ENCODE measurements around the gene SYNJ2.

Gene SYNJ2

GRCh38 chr6:158033751-158034702 is 52.4 kb downstream of the SYNJ2 start:
- Histone ChIP-seq H3K9me3 (no peaks in the 10 kb centered on the region), H3K4me3 (ENCODE audit: low read depth, low read length) (no peak overlapping the region), H3K4me1 (peaks cover 26% of the 10 kb centered on the region), H3K36me3 (no peaks in the 10 kb centered on the region), H3K27me3 (no peaks in the 10 kb centered on the region)
- TF ChIP-seq CTCF (IDR thresholded peaks at IDR 0.05; ENCODE audit: low read depth, low read length): no peak
- no peak for DNase-seq

- Histone ChIP-seq H3K4me1 (peaks cover 33% of the 10 kb centered on the region), H3K9me3 (no peaks in the 10 kb centered on the region), H3K4me3 (ENCODE audit: low read depth, low read length) (no peak overlapping the region), H3K36me3 (no peaks in the 10 kb centered on the region), H3K27me3 (no peaks in the 10 kb centered on the region)
- TF ChIP-seq CTCF (IDR thresholded peaks at IDR 0.05; ENCODE audit: low read depth, low read length): no peak
- DNase-seq: no peak
Observed at GRCh38 chr6:158036261-158036660, 54.6 kb downstream of the SYNJ2 start.

DNA sequence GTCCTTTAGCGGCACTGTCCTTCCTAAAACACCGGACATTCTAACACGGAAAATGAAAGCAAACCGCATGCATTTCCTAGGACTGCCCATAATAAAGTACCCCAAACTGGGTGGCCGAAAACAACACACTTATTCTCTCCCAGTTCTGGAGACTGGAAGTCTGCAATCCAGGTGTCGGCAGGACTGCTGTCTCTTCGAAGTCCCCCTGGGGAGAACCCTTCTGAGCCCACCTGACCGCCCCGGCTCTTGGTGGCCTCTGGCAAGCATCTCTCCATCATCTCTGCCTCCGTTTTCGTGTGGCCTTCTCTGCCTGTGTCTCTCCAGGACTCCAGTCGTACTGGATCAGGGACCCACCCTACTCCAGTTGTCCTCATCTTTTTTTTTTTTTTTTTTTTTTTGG is 55.4 kb downstream of the SYNJ2 start:
- no peak for TF ChIP-seq CTCF (IDR thresholded peaks at IDR 0.05; ENCODE audit: low read depth, low read length)
- no peak for DNase-seq
- H3K4me3 ChIP-seq (ENCODE audit: low read depth, low read length): no peak overlapping the region
- peaks cover 34% of the 10 kb centered on the region for H3K4me1 ChIP-seq
- H3K9me3 ChIP-seq: no peaks in the 10 kb centered on the region
- H3K36me3 ChIP-seq: no peaks in the 10 kb centered on the region
- no peaks in the 10 kb centered on the region for H3K27me3 ChIP-seq

DNA sequence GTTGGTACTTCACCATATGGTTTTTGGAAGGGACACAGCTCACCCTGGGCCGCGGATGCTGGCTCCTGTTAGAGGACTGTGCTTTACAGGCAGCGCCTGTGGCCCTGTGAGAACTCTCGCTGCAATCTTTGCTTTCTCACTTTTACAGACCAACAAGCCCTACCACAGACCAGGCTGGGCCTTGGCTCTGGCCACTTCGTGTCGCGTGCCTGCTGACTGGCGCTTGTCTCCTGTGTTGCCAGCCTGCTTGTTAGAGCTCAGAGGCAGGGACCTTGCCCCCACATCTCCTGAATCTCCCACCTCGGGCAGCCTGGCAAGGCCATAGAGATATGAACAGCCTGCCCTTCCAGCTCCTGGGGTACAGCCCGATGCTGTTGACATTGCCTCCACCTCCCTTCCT is 56.1 kb downstream of the SYNJ2 start:
- Histone ChIP-seq H3K9me3 (no peaks in the 10 kb centered on the region), H3K27me3 (no peaks in the 10 kb centered on the region), H3K36me3 (no peaks in the 10 kb centered on the region), H3K4me3 (ENCODE audit: low read depth, low read length) (no peak overlapping the region), H3K4me1 (peaks cover 34% of the 10 kb centered on the region)
- TF ChIP-seq CTCF (IDR thresholded peaks at IDR 0.05; ENCODE audit: low read depth, low read length): no peak
- DNase-seq: no peak

DNA sequence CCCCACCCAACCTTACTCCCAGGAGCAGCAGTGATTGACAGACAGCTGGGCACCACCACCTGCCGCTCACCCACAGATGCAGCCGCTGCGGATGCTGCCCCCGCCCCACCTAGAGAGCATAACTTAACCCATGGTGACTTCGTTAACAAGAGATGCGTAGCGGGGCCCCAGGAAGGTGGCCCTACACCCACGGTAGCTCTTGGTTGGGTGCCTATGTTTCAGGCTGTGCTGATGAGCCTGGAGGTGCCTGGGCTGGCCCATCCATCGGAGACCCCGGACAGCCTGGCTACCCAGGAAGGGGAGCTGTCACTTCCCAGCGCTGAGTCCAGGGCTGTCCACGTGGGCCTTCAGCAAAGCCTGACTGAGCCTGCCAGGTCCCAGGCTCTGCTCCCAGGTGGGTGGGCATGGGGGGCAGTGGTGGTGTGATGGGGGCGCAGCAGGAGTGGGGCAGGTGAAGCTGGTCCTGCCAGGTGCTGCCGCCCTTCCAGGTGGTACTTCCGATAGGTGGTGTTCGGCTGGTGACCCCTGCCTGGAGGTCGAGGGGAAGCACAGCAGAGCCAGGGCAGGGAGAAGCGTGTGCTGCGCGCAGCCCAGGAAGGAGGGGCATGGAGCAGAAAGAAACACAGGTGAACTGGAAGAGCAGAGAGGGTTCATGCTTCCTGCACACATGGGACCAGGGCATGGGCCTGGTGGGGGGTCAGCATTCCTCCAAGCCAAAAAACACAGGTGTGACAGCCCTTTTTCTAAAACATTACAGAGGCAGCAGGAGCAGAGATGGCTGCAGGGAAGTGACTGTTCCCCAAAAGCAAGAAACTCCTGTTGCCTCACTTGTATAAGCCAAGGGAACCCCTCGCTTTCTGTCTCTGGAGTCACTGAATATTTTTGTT is 56.9 kb downstream of the SYNJ2 start:
- DNase-seq: no peak
- no peaks in the 10 kb centered on the region for H3K9me3 ChIP-seq
- no peak for TF ChIP-seq CTCF (IDR thresholded peaks at IDR 0.05; ENCODE audit: low read depth, low read length)
- H3K36me3 ChIP-seq: no peaks in the 10 kb centered on the region
- no peaks in the 10 kb centered on the region for H3K27me3 ChIP-seq
- no peak overlapping the region for H3K4me3 ChIP-seq (ENCODE audit: low read depth, low read length)
- peaks cover 34% of the 10 kb centered on the region for H3K4me1 ChIP-seq

Measured in BE2C (cell line).